SU-DHL-6 (cell line): ENCODE results near the gene GRHL3.

Experiments
- CTCF ChIP-seq: fragments of 200-600 bp; sonication (generic); IDR thresholded peaks from one replicate; pipeline ENCODE4 v1.5.1; 2017; ENCODE audit warnings: antibody characterized with exemption, mild to moderate bottlenecking, low read length, moderate library complexity; ENCODE audit not compliant: insufficient read depth, poor library complexity, severe bottlenecking
- EZH2phosphoT487 ChIP-seq: fragments of 200-600 bp; sonication (generic), shearing (Covaris generic); conservative IDR thresholded peaks from 2 replicates; pipeline ENCODE4 v1.6.1; 2018; ENCODE audit warnings: mild to moderate bottlenecking, antibody characterized with exemption, low read length, moderate library complexity, mixed read lengths

- TF ChIP-seq CTCF (no peak), EZH2phosphoT487 (no peak)
These were observed 13.0 kb downstream of the GRHL3 start for GRCh38 chr1:24331961-24332673.
